Measurements from ENCODE around the gene MYO1G. TPM values are rescaled to one million over a fixed set of nuclear protein-coding genes. Genes with fewer than 3 reads are reported as not detected.

MYO1G gene
- total RNA-seq, 2 donors from 2014 or later, result 0.11 to 0.33 TPM

DNA sequence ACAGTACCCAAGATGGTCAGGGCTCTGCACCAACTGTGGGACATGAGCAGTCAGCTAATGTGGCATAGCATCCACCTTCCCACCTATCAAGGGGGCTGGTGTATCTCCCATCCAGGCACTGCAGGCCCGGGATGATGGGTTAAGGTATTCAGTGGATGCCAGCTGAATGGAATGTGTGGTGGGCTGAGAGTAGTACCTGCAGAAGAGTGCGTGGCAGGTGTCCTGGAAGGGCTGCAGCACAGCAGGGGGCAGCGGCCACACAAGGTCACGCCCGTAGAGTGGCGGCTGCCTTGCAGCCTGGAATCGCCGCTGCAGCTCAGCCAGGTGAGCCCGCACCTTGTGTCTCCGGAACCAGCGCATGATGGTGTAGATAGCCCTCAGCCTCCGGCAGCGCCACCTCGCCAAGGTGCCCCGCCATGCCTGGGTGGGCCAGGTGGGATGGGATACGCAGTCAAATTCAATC lies 13.3 kb downstream of the MYO1G start:
- Mint-ChIP-seq H3K4me1 (no peaks in the 10 kb centered on the region), H3K9me3 (no peaks in the 10 kb centered on the region), H3K27ac (no peak overlapping the region), H3K27me3 (ENCODE audit: insufficient read depth) (peaks cover 24% of the 10 kb centered on the region), H3K36me3 (ENCODE audit: low read depth) (no peaks in the 10 kb centered on the region), H3K4me3 (no peak overlapping the region)
- WGBS, 2 experiments (ENCODE audit: insufficient coverage in 1 of 2, insufficient read length in 1 of 2), result 92 to 95% methylated on average over 15 to 16 of the region's 16 CpGs
- no peak overlapping the region for H3K9ac ChIP-seq (ENCODE audit: extremely low read depth, low read length, poor library complexity, severe bottlenecking)
- H3K9me3 ChIP-seq (ENCODE audit: control insufficient read depth, low read length), result no peaks in the 10 kb centered on the region
- peaks cover 30% of the 10 kb centered on the region for H3K27me3 ChIP-seq (ENCODE audit: control insufficient read depth, insufficient read depth, low read length, poor library complexity, severe bottlenecking)
- peak; percentile 36 for DNase-seq
- H3K4me1 ChIP-seq (ENCODE audit: control insufficient read depth, insufficient read depth, low read length), result no peaks in the 10 kb centered on the region
- no peak overlapping the region for H3K27ac ChIP-seq (ENCODE audit: low read depth, low read length)
- no peak overlapping the region for H3K4me3 ChIP-seq (ENCODE audit: low read length)
- H3K36me3 ChIP-seq (ENCODE audit: control insufficient read depth, insufficient read depth, low read length), result no peaks in the 10 kb centered on the region
- TF ChIP-seq, protein P1, sequence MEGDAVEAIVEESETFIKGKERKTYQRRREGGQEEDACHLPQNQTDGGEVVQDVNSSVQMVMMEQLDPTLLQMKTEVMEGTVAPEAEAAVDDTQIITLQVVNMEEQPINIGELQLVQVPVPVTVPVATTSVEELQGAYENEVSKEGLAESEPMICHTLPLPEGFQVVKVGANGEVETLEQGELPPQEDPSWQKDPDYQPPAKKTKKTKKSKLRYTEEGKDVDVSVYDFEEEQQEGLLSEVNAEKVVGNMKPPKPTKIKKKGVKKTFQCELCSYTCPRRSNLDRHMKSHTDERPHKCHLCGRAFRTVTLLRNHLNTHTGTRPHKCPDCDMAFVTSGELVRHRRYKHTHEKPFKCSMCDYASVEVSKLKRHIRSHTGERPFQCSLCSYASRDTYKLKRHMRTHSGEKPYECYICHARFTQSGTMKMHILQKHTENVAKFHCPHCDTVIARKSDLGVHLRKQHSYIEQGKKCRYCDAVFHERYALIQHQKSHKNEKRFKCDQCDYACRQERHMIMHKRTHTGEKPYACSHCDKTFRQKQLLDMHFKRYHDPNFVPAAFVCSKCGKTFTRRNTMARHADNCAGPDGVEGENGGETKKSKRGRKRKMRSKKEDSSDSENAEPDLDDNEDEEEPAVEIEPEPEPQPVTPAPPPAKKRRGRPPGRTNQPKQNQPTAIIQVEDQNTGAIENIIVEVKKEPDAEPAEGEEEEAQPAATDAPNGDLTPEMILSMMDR (conservative IDR thresholded peaks at IDR 0.05), result no peak

DNA sequence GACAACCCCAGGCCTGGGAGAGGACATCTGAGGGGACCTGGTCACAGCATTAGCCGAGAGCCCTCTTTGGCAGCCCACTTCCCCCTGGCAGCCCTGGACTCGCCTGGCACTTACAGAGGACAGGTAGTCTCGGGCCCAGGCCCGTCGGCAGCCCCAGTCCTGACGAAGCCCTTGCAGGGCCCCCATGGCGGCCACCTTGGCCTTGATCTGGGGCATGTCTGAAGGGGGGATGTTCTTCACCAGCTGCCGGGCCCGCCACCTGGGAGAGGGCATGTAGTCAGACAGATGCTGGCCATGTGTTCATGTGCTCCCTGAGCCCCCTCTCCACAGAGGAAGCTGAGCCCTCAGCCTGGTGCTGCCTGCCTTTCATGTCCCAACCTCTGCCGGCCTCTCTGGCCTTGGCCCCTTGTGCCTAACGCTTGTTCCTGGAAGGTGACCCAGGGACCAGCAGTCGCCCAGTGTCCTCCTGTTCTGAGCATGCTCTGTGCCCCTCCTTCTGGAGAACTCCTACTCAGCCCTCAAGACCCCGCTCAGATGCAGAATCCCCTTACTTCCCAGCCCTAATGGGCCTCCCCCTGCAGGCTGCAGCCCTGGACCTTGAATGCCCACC lies 13.9 kb downstream of the MYO1G start:
- H3K9me3 ChIP-seq (ENCODE audit: control insufficient read depth, low read length), result no peaks in the 10 kb centered on the region
- no peak overlapping the region for H3K4me3 ChIP-seq (ENCODE audit: low read length)
- peaks cover 31% of the 10 kb centered on the region for H3K27me3 ChIP-seq (ENCODE audit: control insufficient read depth, insufficient read depth, low read length, poor library complexity, severe bottlenecking)
- Mint-ChIP-seq H3K27ac (no peak overlapping the region), H3K4me1 (no peaks in the 10 kb centered on the region), H3K9me3 (no peaks in the 10 kb centered on the region), H3K27me3 (ENCODE audit: insufficient read depth) (peaks cover 29% of the 10 kb centered on the region), H3K36me3 (ENCODE audit: low read depth) (no peaks in the 10 kb centered on the region), H3K4me3 (no peak overlapping the region)
- peak; percentile 44 for DNase-seq
- H3K36me3 ChIP-seq (ENCODE audit: control insufficient read depth, insufficient read depth, low read length), result no peaks in the 10 kb centered on the region
- H3K27ac ChIP-seq (ENCODE audit: low read depth, low read length), result no peak overlapping the region
- TF ChIP-seq, protein P1 (conservative IDR thresholded peaks at IDR 0.05), result no peak
- whole genome bisulfite sequencing, 2 experiments (ENCODE audit: insufficient coverage in 1 of 2, insufficient read length in 1 of 2), result 89 to 100% methylated on average over 1 to 13 of the region's 13 CpGs
- H3K4me1 ChIP-seq (ENCODE audit: control insufficient read depth, insufficient read depth, low read length), result no peaks in the 10 kb centered on the region
- no peak overlapping the region for H3K9ac ChIP-seq (ENCODE audit: extremely low read depth, low read length, poor library complexity, severe bottlenecking)

DNA sequence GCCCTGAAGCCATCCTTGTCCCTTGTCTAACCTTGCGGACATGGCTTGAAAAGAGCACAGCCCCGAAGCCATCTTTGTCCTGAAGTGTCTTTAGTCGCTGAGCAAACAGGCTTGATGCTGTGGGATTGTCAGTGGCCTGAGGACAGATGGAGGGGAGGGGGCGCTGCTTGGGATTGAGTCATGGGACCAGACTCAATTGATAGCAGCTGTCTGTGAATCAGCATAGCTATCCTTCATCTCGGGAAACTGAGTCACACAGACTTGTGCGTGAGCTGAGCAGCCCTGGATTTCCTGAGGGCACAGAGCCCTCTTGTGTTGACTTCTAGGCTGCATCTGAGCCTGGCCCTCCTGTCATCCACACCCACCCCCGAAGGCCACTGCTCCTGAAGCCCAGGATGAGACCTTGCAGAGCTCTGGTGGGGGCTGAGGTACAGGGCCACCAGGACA lies 14.4 kb downstream of the MYO1G start:
- Histone ChIP-seq H3K4me1 (ENCODE audit: control insufficient read depth, insufficient read depth, low read length) (no peaks in the 10 kb centered on the region), H3K4me3 (ENCODE audit: low read length) (no peak overlapping the region), H3K36me3 (ENCODE audit: control insufficient read depth, insufficient read depth, low read length) (no peaks in the 10 kb centered on the region), H3K27me3 (ENCODE audit: control insufficient read depth, insufficient read depth, low read length, poor library complexity, severe bottlenecking) (peaks cover 36% of the 10 kb centered on the region), H3K27ac (ENCODE audit: low read depth, low read length) (no peak overlapping the region), H3K9ac (ENCODE audit: extremely low read depth, low read length, poor library complexity, severe bottlenecking) (no peak overlapping the region), H3K9me3 (ENCODE audit: control insufficient read depth, low read length) (no peaks in the 10 kb centered on the region)
- H3K36me3 Mint-ChIP-seq (ENCODE audit: low read depth), result no peaks in the 10 kb centered on the region
- no peaks in the 10 kb centered on the region for H3K9me3 Mint-ChIP-seq
- H3K27me3 Mint-ChIP-seq (ENCODE audit: insufficient read depth), result peaks cover 34% of the 10 kb centered on the region
- peak; percentile 69 for DNase-seq
- no peaks in the 10 kb centered on the region for H3K4me1 Mint-ChIP-seq
- WGBS, 2 experiments (ENCODE audit: insufficient coverage in 1 of 2, insufficient read length in 1 of 2), result 81 to 84% methylated on average over 5 to 7 of the region's 7 CpGs
- H3K4me3 Mint-ChIP-seq, result no peak overlapping the region
- TF ChIP-seq, protein P1 (conservative IDR thresholded peaks at IDR 0.05), result peak; percentile 70
- H3K27ac Mint-ChIP-seq, result no peak overlapping the region
